Activated T-cell treated with anti-CD3 and anti-CD28 coated beads for 4 hours (primary cell): ENCODE results near the gene ASTN2.

Experiments
- DNase-seq: peaks from one replicate; pipeline ENCODE4 v3.0.0-alpha.2; 2020

ASTN2 gene

DNA sequence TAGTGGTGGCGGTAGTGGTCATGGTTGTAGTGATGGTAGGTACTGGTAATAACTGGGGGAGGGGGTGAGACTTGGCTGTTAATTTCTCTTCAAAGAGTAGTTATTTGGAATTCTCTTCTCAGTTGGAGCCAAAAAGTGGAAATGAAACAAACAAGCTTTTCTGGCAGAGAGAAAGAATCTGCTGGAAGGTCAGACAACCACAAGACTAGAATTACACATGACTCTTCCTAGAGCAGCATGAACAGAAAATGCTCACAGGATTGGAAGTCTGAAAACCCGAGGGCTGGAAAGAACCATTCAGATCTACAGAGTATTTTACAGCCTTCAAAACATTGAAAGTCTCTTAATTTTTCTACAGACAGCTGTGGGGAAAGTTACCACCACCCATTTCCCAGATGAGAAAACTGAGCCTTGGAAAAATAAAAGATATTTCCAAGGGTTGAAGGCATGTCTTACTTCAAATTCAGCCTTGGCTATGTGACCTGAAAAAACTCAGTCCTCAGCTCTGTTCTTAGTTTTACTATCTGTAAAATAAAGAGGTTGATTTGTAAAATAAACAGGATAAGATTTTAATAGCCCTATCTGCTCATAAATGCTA is 770.7 kb downstream of the ASTN2 start:
- DNase-seq, result no peak

DNA sequence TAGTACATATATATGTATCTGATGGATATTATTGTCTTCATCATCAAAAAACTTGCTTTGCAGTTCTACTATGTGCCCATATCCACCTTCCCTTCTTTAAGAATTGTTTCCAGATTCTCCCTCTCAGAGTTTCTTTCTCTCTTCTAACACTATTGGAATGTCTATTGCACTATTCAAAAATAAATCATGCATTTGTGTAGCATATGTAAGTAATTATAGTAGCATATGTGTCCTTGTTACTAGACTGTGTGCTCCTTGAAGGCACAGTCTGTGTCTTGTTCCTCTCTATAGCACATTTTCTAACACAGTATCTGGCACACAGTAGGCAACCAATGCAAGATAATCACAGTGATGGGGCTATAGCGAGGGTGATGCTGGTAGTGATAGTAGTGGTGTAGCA is 771.2 kb downstream of the ASTN2 start:
- no peak for DNase-seq

DNA sequence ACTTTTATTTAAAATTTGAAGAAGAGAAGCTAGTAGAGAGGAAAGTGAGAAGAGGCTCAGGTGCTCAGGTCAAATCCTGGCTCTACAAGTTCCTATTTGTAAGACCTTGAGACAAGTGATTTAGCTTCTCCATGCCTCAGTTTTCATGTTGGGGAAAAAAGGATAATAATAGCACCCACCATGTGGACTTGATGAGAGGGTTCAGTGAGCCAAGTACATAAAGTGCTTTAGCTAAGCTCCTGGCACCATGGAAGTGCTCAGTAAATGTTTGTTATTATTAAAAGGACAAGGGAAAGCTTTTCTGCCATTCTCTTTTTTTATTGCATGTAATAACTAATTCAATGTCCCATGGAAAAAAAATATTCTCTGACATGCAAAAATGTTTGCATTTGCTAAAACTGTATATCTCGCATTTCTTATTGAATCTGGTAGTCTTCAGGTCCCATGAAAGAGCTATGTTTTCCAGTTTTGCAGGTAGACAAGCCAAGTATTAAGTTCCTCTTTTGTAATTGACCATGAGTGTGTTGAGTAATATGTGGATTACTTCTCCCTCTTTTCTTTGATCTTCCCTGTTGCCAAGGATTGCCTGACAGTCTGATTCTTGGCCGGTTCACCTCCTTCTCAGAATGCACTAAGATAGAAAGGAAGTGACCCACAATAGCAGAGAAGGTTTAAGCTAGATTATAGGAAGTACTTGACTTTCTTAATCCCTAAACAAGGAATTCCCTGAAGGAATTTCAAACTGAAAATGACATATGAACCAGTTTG is 773.4 kb downstream of the ASTN2 start:
- DNase-seq, result no peak

- no peak for DNase-seq
Observed at GRCh38 chr9:116639251-116639741, 775.6 kb downstream of the ASTN2 start.

GRCh38 chr9:116635908-116636307 is 778.9 kb downstream of the ASTN2 start:
- DNase-seq, result no peak

DNA sequence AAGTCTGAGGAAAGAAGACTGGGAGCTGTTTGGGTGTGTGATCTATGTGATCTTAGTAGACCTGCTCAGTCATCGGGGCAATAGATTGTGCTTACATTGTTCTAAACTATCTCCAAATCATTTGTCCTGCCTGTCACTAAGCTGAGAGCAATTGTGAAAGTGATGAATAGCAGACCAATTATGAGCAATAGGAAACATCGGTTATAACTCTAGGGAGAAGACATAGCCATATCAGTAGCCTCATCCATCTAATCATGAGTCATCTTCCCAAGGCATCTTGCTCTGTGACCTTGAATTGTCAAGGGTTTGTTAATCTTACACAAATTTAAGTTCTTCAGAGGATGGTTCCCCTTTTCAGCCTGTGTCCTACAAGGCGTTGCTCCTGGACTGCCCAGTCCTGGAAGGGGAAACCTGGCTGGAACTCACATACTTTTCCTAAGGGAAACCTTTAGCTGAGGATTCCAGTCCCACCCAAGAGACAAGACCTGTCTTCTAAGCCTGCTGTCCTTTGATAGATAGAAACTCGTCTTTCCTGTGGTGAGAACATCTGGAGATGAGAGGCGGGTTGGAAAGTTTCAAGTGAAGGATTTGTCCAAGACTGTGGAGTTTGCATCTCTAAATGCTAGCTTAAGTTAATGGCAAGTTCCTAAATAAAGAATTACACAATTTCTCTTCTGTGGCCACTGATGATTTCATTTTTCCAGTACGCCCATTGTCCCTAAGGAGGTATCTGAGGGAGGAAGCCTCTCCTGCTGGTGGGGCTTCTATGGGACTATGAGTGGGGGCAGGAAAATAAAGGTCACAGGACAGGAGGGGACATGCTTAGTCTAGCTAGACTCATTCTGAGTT is 781.6 kb downstream of the ASTN2 start:
- no peak for DNase-seq

- DNase-seq, result no peak
Observed at GRCh38 chr9:116629634-116630033, 785.2 kb downstream of the ASTN2 start.

GRCh38 chr9:116628716-116629115 is 786.1 kb downstream of the ASTN2 start:
- DNase-seq, result no peak

GRCh38 chr9:116627433-116627832 is 787.4 kb downstream of the ASTN2 start:
- no peak for DNase-seq

DNA sequence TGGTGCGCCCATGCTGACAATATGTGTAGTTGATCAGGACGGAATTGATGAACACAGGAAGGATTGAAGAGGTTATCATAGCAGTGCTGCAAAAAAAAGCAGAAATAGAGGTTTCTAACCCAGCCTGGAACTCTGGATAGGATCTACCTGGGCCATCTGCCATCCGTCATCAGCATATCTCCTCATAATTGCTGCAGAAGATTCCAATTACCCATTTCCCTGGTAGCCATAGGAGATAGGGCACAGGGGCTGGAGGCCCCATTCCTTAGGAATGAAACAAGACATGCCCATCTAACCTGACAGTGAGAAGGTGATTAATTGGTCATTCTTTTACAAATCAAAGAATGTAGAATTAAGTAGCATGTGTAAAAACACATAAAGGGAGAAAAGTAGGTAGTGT is 788.1 kb downstream of the ASTN2 start:
- DNase-seq, result no peak

DNA sequence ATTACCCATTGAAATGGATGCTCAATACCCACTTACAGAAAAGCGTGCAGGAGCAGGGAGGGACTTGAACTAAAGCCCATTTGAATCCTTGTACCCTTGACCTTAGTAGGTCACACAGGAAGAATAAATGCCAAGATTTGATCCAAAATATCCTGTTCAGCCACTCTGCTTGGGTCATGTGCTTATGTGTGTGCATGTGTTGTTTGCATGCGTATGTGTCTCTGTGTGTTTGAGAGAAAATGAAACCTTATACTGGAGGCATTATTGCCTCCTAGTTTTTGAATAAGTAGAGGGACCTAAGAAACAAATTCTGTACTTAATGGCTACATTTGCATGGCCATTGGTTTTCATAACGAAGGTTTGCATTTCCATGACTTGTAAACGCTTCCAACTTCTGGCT is 791.1 kb downstream of the ASTN2 start:
- no peak for DNase-seq

DNA sequence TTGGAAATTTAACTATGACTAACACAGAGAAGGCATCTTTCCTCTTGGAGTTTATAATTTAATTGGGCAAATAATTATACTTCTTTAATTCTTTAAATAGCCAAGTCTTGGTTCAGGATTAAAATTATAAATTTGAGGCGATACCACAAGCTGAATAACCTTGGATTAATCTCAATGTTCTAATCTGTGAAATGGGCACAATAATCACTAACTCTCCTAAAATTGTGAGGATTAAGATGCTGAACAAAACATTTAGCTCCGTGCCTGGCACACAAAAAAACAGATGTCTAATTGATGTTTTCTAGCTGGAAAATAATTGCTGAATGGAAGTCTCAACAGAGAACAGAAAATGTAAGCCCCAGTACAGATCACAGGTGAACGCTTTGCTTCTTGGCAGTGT is 797.5 kb downstream of the ASTN2 start:
- no peak for DNase-seq

DNA sequence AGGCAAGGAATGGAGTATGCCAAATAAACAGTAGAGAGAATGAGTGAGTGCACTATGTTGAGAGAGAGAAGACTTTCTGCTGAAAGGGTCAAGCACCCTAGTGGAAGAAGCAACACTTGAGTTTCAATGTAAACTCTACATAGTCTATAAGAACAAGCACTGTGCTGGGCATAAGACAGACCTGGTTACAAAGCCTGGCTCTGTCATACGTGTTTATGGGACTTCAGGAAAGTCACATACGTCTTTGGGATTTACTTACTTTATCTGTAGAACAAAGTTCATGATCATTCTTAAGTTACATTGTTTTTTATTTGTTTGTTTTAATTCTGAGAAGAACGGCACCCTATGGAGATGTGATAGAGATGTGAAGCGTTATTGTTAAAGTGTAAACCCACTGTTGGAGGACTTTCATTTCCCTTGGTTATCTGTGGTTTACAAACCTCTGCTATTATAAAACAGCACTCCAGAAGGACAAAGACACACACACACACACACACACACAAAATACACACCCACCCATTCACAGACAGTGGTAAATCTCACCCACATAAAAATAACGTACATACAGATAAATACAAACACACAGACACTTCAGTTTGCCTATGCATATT is 798.4 kb downstream of the ASTN2 start:
- DNase-seq, result no peak

DNA sequence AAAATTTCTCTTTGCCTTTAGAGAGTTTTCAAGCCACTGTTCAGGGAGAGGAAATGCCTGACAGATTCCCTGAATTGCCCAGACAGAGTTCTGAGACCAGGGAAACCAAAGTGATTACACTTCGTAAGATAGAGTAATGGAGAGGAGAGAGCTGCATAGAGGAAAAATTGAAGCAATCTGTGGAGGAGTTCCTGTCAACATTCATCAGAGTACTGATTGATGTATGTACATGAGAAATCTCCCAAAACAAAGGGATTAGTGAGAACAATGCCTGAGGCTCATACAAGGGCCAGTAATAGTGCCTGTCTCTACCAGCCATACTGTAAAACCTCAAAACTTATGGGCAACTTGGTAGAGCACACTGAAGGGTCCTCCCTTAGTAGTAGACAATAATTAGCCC is 806.8 kb downstream of the ASTN2 start:
- DNase-seq, result no peak

DNA sequence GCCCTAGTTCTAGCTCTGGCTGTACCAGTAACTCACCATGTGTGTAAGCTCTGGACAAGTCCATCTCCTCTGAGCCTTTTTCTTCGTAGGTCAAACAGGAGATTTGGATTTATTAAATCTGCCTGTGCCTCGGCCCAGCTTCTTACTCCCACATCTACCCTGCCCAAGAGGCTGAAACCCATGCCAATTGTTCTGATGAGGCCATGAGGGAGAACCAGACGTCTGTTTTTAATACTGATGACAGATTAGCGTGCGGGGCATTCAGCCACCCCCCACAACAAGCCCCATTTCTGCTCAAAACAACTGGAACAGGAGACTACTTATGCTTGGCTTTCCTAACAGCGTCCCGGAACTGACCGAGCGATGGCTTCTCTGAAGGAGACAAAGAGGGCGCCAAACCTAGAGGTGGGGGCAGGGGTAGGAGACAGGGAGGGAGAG is 808.9 kb downstream of the ASTN2 start:
- no peak for DNase-seq

DNA sequence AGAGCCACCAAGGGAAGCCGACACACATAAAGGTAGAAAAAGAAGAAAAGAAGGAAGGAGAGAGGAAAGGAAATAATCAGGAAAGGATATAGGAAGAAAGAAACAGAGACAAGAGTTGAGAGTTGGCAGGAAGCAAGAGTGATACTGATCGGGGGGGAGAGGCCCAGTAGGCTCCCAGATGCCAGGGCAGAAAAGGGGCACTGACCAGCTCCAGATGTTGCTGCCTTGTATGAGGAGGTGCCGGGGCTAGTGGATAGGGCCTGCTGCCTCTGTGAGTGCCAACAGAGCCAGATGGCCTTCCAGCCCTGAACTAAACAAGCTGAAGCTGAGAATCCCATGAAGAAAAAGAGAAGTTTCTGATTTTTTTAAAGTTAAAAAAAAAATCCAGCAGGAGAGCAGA is 809.8 kb downstream of the ASTN2 start:
- no peak for DNase-seq

DNA sequence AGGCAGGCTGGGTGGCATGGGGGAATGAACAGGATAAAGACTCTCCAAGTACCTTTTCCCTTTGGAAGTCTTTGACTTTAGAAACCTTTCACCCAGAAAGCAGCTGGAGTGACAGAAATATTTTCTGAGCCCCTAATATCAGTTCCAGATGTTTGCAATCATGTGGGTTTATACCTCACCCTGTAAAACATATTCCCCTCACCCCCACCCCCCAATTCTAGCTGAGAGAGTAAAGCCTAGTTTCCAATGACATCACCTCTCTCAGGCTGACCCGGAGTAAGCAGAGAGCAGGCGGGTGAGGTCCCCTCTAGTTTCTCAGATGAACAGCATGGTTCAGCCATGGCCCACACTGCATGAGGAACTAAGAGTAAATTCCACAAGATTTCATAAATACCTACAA is 810.6 kb downstream of the ASTN2 start:
- no peak for DNase-seq

DNA sequence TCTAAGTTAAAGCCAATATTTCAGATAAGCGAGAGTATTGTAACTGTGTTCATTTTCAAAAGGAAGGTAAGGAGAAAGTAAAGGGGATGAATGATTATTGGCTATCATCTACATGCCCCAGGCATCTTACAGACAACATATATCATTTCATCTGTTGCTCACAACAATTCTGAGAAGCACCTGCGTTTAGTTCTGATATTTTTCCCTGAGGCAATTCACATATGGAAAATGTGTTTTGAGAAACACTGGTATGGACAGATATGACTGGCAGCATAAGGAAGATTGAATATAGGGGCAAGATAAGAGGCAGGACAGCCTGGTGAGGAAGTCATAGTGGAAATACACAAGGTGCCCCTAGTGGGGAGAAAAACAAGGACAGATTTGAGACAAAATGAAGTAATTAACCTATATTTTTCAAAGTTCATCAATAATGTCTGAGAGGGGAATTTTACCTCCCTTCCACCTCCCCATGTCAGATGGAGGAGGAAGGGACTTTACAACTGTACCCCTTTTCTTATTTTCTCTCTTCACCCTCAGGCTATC is 815.4 kb downstream of the ASTN2 start:
- no peak for DNase-seq

GRCh38 chr9:116596646-116597045 is 818.2 kb downstream of the ASTN2 start:
- DNase-seq, result no peak

DNA sequence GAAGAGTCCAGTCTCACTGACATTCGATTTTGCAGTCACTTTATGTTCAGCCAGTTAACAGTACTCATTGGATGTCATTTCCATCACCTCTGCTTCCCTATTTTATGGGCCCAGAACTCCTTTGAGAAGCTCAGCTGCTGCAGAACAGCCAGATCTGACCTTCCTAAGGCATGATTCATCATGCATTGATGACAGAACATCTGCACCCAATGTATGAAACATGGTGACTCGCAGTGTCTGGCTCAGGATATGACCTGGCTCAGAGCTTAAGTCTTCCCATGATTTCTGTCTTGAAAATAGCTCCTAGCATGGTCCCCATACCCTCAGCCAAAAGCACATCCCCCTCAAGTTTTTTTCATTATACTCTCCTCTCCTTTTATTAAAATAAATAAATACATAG is 820.3 kb downstream of the ASTN2 start:
- DNase-seq, result no peak

GRCh38 chr9:116592970-116593369 is 821.9 kb downstream of the ASTN2 start:
- DNase-seq, result no peak

- no peak for DNase-seq
Observed at GRCh38 chr9:116589392-116590354, 825.2 kb downstream of the ASTN2 start.
